KG1 (cell line): ENCODE results near the gene PIK3R6.
"Not testable (repeated sequence)": the region's sequence is repeated elsewhere in the genome, so short reads cannot be mapped to it uniquely, and the experiment has no call there.

Source experiments
- DNase-seq: peaks from one replicate; lab custom pipeline; 2025; lab: John Stamatoyannopoulos, UW

PIK3R6 gene

GRCh38 chr17:8894673-8895578 is 27.5 kb upstream of the PIK3R6 start:
- DNase-seq = no peak

DNA sequence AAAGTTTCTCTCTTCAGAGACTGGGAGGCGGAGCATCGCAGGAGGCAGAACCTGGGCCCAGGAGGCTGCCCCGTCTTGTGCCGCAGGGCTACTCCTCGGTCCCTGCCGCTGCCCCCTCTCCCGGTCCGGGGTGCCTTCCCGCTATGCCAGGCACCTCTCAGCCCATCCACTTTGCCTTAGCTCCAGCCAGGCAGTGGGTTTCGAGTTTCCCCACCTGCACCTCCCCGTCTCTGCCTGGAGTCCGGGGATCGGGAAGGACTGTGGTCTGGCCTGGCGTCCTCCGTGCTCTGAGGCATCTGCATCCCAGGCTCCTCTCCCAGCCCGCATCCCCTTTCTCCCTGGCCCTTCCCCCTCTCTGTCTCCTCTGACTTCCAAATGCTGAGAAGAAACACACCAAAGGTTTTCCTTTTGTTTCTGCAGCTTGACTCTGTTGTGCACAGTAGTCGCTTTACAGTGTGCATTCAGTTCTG is 26.8 kb upstream of the PIK3R6 start:
- DNase-seq = no peak

DNA sequence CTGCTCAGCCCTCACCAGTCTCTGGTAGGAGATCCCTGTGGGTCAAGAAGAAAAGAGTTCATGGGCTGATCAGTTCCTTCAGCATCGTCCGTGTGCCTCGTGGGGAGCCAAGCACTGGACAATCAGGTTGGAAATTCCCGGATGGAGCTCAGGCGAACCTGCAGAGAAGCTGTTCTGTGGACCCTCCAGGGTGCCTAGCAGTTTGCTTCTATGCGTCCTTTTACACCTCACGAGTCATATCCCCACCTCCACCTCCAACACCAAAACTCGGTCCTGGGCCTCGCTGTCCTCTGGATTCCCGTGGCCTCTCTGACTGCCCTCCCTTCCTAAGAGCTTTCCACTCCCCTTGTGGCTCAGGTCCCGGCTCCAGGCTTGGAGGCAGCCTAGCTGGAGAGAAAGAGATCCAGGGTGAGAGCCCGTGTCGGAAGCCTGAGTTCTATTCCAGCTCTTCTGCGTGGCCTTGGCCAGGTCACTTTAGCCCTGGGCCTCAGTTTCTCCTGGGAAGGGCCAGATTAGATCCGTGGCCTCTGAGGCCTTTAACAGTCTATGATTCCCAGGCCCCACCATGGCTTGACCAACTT is 26.2 kb upstream of the PIK3R6 start:
- DNase-seq = no peak

GRCh38 chr17:8893059-8893458 is 25.6 kb upstream of the PIK3R6 start:
- no peak for DNase-seq

DNA sequence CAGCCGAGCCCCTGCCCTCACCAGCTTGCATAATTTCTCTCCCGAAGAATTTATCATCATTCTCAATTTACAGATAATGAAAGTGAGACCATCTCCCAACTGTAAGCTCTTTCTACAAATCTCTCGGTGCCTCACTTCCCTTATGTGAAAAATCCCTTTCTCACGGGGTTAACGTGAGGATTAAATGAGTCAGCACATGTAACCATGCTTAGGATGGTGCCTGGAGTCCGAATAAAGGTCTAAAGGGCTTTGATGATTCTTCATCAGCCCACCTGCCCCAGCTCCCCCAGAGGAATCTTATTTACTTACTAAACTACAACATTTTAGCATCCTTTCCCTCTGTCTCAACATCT is 24.8 kb upstream of the PIK3R6 start:
- no peak for DNase-seq

GRCh38 chr17:8890671-8891070 is 23.2 kb upstream of the PIK3R6 start:
- DNase-seq = no peak

DNA sequence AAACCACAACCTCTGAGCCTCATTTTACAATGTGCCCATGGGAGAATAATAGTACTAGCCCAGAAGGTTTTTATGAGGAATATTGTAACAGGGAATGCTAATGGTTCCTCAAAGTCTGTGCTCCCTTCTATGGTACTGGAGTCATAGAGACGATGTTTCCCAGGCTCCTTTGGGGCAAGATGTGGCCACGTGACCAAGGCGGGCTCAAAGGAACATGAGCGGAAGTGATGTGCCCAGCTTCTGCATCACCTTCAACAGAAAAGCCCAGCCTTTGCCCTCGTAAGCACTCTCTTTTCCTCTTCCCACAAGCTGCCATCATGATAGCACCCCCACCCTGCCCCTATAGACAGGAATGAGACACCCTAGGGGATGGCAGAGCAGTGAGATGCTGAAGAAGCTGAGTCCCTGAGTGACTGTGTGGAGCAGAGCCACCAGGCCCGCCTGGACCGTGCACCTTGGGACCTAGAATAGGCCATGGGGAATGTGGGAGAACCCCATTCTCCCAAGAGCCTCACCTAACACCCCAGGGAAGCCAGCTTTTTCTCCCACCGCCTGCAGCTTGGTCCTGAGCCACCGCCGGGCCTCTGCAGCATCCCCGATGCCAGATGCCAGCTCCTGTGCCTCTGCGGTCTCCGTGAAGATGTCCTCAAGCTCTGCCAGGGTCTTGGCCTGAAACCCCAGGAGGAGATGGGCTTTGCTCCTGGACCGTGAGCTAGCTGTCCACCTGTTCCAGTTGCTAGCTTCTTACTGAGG is 22.2 kb upstream of the PIK3R6 start:
- DNase-seq = no peak

DNA sequence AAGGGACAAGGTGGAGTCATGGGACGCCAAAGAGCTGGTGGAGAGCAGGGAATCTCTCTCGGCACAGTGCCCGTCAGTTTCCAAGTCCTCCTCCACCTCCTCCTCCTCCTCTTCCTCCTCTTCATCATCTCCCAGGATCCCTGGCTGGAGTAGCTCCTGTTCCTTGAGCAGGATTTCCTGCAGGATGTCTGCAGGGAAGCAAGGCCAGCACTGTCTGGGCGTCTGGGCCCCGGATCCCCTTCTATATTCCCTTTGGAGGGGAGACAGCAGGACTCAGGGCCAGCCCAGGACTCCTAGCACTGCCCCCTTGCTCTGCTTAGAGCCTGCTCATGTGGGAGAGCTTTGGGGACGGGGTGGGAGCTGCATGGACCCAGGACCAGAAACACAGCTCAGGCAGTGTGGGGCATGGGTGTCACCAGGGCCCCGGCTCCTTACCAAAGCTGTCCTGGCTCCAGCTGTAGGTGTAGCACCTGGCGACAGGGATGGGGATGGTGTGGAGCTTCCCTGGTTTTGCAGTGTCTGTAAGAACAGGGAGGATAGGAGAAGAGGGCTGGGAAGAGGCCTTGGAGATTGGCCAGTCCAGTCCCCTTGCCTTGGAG is 21.3 kb upstream of the PIK3R6 start:
- no peak for DNase-seq

DNA sequence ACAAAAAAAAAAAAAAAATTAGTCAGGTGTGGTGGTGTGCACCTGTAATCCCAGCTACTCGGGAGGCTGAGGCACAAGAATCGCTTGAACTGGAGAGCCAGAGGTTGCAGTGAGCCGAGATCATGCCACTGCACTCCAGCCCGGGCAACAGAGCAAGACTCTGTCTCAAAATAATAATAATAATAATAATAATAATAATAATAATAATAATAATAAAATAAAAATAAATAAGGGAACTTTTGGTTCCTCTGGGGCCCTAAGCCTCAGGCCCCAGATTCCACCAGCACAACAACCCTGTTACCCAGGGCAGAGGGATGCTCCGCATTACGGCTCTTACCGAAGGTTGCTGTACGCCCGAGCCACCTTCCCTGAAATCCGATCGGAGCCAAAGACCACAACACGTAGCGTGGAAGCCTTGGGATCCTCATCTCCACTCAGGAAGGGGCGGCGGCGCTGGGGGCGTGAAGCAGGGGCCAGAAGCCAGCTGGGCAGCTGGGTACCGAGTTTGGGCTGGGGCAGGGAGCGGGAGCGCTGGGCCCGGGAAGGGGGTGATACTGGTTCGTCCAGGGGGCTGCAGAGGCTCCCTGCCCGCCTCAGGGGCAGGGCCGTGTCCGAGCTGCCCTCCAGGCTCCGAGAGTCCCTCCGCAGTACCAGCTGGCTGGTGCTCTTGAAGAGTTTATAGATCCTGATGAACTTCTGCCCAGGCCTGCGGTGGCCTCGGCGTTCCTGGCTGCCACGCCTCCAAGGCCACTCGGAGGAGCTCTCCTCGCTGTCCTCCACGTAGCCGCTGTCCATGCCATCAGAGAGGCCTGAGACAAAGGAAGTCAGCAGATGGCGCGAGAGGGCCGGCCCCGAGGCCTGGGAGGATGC is 20.6 kb upstream of the PIK3R6 start:
- DNase-seq = no peak

GRCh38 chr17:8887301-8887700 is 19.8 kb upstream of the PIK3R6 start:
- DNase-seq = no peak

DNA sequence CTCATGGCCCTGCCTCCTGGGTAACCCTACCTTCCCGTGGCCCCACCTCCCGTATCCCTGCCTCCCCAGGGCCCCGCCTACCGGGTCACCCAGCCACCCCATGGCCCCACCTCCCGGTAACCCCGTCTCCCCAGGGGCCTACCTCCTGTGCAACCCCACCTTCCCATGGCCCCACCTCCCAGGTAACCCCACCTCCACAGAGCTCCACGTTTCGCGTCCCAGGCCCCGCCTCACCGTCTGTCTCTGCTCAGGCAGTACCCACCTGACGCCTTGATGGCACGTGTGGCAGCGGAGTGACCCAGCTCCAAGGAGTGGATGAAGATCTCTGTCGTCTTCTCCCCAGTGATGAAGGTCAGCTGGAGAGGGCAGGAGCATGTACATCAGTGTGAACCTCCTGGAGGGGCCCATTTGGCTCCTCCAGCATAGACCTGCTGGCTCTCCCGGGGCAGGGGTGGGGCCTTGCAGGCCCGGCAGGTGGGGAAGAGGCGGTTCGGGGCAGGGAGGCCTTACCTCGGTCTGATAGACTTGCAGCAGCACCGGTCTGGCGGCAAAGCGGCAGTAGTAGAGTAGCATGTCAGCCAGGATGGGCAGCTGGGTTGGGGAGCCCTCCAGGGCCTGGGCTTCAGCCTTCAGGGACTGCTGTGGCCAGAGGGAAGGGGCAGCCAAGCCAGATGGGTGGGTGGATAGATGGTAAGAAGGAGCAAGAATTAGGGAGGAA is 18.7 kb upstream of the PIK3R6 start:
- no peak for DNase-seq

GRCh38 chr17:8885163-8885966 is 17.9 kb upstream of the PIK3R6 start:
- not testable (repeated sequence) for DNase-seq

- DNase-seq = no peak
These were observed 17.0 kb upstream of the PIK3R6 start for GRCh38 chr17:8884336-8884990.

DNA sequence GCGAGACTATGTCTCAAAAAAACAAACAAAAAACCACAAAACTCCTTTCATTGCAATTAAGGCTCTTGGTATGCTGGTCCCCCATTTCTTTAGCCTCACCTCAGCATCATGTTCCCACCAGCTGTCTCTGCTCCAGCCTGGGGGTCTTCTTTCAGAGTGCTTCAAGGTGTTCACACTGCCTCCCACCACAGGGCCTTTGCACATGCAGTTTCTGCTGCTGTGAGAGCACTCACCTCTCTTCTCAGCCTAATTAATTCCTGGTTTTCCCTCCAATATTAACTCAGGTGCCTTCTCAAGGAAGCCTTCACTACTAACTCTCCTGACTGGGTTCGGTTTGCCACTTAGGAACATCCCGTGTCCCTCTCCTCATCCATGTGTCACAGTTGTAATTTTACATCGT is 15.9 kb upstream of the PIK3R6 start:
- no peak for DNase-seq

GRCh38 chr17:8881606-8882005 is 14.1 kb upstream of the PIK3R6 start:
- no peak for DNase-seq

DNA sequence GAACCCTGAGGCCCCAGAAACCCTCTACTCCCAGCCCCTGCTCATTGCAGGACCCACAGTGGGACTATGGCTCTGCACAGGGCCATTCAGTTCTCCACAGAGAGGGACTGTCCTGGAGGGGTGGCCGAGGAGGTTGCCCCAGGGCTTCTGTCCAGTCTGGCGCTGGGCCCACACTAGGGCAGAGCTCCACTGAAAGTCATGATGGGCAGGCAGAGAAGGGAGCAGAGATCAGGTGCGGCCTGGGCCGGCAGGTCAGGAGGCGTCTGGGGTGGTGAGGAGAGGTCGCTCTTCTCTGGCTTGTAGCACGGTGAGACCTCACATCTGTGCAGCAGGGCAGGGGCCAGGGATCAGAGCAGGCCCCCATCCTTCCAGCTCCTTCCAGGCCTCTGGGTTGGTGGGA is 13.0 kb upstream of the PIK3R6 start:
- DNase-seq = no peak

DNA sequence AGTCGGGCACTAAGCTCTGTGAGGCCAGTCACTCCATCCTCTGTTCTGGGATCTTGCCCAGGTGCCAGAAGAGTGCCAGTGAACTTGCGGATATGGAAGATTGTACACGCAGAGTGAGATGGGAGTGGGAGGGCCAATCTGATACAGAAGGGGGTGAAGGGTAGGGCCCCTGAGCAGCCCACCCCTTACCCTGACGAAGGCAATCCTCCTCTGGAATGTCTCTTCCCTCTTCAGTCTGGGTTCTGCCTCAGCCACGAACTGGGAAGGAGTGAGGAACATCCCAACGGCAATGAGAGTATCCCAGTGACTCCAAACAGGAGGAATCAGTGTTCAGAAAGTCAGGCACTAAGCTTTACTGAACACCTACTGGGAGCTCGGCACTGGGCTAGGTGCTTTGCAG is 11.9 kb upstream of the PIK3R6 start:
- no peak for DNase-seq

GRCh38 chr17:8877984-8878383 is 10.5 kb upstream of the PIK3R6 start:
- no peak for DNase-seq

DNA sequence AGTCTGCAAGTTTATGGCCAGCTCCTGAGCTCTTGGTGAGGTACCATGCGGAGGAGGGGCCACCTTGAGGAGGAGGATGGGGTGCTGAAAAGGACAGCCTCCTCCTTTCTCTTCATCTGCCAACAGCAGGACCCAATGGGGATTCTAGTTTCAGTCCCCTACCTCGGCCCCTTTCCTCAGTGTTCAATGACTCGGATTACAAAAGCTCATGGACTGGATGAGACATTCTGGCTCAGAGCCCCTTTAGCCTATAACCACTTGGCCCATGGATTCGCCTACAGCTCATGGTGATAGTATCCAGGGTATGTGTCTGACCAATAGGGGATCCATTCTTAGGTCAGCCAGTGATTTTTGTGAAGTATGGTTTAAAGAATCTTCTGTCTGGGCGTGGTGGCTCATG is 8.5 kb upstream of the PIK3R6 start:
- DNase-seq = no peak

DNA sequence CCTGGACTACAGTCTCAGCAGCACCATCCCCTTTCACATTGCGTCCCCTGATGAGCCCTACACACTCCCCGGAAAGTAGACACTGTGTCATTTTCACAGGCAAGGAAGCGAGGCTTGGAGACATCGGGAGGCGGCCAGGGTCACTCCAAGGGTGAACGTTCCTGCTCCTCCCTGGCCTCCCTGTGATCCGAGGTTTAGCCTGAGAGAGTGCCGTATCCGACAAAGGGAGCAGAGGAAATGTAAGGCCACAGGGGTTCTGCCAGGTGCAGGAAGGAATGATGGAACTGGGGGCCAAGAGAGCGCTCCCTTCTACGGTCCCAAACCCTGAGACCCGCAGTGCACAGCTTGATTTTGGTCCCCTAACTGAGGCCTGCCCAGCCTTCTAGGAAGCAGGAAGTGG is 8.0 kb upstream of the PIK3R6 start:
- DNase-seq = no peak
